Measurements from ENCODE around the gene CCDC8.
"Not testable (repeated sequence)": the region's sequence is repeated elsewhere in the genome, so short reads cannot be mapped to it uniquely, and the experiment has no call there.

Gene CCDC8

DNA sequence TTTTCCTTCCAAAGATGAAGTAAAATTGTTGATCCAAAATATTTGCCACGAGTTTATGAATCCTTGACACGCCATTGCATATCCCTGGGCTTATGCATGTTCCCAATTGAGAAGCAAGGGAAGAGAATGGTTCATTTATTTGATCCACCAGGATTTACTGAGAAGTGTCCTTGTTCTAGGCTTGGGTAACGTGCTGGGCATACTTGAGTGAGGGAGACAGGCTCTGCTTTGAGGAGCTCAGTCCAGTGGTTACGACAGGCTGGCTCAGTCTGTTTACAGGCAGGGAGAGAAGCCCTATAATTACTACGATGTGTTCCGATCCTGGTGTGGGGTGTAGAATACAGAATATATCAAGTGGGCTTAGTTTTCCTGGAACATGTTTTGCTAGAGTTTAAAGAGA is 21.6 kb upstream of the CCDC8 start:
- Histone ChIP-seq H3K27me3 (replicated peaks; ENCODE audit: control insufficient read depth, insufficient read depth, low read length) (no peaks in the 10 kb centered on the region), H3K4me3 (replicated peaks; ENCODE audit: low read depth, low read length) (no peak overlapping the region), H3K36me3 (ENCODE audit: control insufficient read depth, insufficient read depth, low read length) (no peaks in the 10 kb centered on the region)
- no peak for DNase-seq (ENCODE audit: extremely low read depth, insufficient read length)
- TF ChIP-seq, protein P1, sequence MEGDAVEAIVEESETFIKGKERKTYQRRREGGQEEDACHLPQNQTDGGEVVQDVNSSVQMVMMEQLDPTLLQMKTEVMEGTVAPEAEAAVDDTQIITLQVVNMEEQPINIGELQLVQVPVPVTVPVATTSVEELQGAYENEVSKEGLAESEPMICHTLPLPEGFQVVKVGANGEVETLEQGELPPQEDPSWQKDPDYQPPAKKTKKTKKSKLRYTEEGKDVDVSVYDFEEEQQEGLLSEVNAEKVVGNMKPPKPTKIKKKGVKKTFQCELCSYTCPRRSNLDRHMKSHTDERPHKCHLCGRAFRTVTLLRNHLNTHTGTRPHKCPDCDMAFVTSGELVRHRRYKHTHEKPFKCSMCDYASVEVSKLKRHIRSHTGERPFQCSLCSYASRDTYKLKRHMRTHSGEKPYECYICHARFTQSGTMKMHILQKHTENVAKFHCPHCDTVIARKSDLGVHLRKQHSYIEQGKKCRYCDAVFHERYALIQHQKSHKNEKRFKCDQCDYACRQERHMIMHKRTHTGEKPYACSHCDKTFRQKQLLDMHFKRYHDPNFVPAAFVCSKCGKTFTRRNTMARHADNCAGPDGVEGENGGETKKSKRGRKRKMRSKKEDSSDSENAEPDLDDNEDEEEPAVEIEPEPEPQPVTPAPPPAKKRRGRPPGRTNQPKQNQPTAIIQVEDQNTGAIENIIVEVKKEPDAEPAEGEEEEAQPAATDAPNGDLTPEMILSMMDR (IDR thresholded peaks at IDR 0.05; ENCODE audit: insufficient read depth, low read length, poor library complexity, severe bottlenecking) = no peak

DNA sequence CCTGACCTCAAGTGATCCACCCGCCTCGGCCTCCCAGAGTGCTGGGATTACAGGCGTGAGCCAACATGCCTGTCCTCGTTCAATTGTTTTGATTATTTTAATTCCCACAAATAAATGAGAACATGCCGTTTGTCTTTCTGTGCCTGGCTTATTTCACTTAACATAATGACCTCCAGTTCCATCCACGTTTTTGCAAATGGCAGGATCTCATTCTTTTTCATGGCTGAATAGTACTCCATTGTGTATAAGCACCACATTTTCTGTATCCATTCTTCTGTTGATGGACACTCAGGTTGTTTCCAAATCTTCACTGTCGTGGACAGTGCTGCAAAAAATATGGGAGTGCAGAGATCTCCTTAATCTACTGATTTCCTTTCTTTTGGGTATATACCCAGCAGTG is 20.1 kb upstream of the CCDC8 start:
- not testable (repeated sequence) for H3K27me3 ChIP-seq (replicated peaks; ENCODE audit: control insufficient read depth, insufficient read depth, low read length); H3K36me3 ChIP-seq (ENCODE audit: control insufficient read depth, insufficient read depth, low read length); DNase-seq (ENCODE audit: extremely low read depth, insufficient read length); H3K4me3 ChIP-seq (replicated peaks; ENCODE audit: low read depth, low read length)

DNA sequence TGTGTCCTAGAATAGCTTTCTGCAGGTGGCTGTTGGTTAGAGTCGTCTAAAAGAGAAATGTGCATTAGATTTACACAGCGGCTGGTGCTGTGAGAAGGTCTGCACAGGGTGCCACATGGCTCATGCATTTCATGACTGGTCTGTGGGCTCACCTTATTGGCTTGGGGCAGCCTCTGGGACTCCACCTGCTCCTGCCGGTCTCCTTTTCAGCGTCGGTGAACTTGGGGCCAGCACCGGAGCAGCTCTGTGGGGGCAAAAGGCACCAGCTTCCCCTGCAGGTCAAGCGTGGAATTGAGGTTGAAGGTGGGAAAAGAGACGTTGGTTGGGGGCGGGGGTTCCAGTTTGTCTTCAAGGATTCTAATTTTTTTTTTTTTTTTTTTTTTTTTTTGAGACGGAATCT is 18.5 kb upstream of the CCDC8 start:
- 0 out of 2 replicates have a peak, but pooled peaks cover 1% of the 10 kb centered on the region for H3K27me3 ChIP-seq (replicated peaks; ENCODE audit: control insufficient read depth, insufficient read depth, low read length)
- no peak for DNase-seq (ENCODE audit: extremely low read depth, insufficient read length)
- TF ChIP-seq, protein P1 (IDR thresholded peaks at IDR 0.05; ENCODE audit: insufficient read depth, low read length, poor library complexity, severe bottlenecking) = no peak

DNA sequence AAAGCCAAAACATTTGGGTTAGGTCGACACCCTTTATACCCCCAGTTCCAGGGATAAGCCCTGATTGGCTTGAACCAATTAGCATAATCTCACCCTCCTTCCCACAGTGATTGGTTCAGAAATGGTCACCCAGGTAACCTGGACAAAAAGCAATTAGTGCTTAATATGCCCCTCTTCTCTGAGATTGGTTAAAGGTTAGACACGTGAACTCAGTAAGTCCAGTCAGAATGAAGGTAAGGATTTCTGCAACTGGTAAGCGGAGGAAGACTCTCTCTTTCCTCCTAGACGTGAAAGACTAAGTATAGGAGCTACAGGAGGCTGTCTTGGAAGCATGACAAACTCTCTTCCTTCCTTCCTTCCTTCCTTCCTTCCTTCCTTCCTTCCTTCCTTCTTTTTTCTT is 16.6 kb upstream of the CCDC8 start:
- DNase-seq (ENCODE audit: extremely low read depth, insufficient read length) = no peak
- TF ChIP-seq, protein P1 (IDR thresholded peaks at IDR 0.05; ENCODE audit: insufficient read depth, low read length, poor library complexity, severe bottlenecking) = no peak
- Histone ChIP-seq H3K36me3 (ENCODE audit: control insufficient read depth, insufficient read depth, low read length) (no peaks in the 10 kb centered on the region), H3K4me3 (replicated peaks; ENCODE audit: low read depth, low read length) (no peak overlapping the region), H3K27me3 (replicated peaks; ENCODE audit: control insufficient read depth, insufficient read depth, low read length) (peaks cover 1% of the 10 kb centered on the region; the same call in 1 of the 2 replicates)

More for the DNA sequence above, 18.5 kb upstream of the CCDC8 start:
- Histone ChIP-seq H3K36me3 (ENCODE audit: control insufficient read depth, insufficient read depth, low read length) (no peaks in the 10 kb centered on the region), H3K4me3 (replicated peaks; ENCODE audit: low read depth, low read length) (no peak overlapping the region)

DNA sequence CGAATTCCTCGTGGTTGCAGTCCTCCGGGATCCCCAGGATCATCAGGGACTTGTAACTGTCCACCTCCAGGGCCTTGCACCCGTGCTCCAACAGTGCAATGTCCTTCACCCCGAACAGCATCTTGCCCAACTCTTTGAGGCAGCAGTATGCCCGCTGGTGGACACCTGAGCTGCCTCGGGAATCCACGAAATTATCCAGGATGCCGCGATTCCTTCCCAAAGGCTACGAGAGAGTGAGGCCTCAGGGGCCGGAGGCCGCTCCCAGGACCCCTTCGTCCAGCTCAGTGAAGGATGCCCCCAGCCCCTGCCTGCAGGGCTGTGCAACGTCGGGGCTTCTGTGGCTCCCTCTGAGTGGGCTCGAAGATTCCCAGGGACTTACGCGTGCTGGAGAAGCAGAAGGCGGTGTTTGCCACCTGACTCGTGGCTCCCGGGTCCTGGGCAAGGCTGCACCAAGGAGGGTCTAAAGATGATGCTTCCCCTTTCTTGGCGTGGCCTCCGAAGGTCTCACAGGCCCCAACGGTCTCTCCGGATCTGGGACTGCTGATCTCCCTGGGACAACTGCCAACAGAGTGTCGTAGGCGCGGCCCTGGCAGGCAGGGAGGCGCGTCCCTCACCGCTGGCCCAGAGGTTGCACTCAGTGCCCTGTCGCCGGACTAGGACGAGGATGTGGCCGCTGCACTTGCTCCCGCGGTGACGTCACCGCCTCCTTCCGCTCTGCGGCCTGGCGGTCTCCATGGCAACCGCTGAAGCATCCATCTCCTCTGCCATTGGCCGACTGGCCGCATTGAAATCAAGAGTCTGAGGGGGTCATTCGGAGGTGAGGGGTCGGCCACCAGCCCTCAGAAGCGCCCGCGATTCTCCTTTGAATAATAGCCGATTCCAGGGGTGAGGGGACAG is 15.1 kb upstream of the CCDC8 start, which contains the start of gene PNMA8C:
Gene PNMA8C, minus strand, starts transcription at position 698 of the 897 bp plus-strand sequence. Its CDS starts 577 bp downstream, at position 121.
- TF ChIP-seq, protein P1 (IDR thresholded peaks at IDR 0.05; ENCODE audit: insufficient read depth, low read length, poor library complexity, severe bottlenecking) = no peak
- Histone ChIP-seq H3K27me3 (replicated peaks; ENCODE audit: control insufficient read depth, insufficient read depth, low read length) (peaks cover 1% of the 10 kb centered on the region; the same call in 1 of the 2 replicates), H3K4me3 (replicated peaks; ENCODE audit: low read depth, low read length) (no peak within 1 kb of the TSS), H3K36me3 (ENCODE audit: control insufficient read depth, insufficient read depth, low read length) (no peaks in the 10 kb centered on the region)
- DNase-seq (ENCODE audit: extremely low read depth, insufficient read length) = peak; percentile 70

- TF ChIP-seq, protein P1 (IDR thresholded peaks at IDR 0.05; ENCODE audit: insufficient read depth, low read length, poor library complexity, severe bottlenecking) = no peak
- H3K4me3 ChIP-seq (replicated peaks; ENCODE audit: low read depth, low read length) = no peak overlapping the region
- no peaks in the 10 kb centered on the region for H3K36me3 ChIP-seq (ENCODE audit: control insufficient read depth, insufficient read depth, low read length)
- DNase-seq (ENCODE audit: extremely low read depth, insufficient read length) = no peak
- peaks cover 1% of the 10 kb centered on the region; the same call in 1 of the 2 replicates for H3K27me3 ChIP-seq (replicated peaks; ENCODE audit: control insufficient read depth, insufficient read depth, low read length)
Observed at GRCh38 chr19:46427518-46428045, 14.2 kb upstream of the CCDC8 start.

Data from GM06990 (cell line).